ENCODE results near the gene IL25.

GRCh38 chr14:23358553-23359166 lies 13.9 kb upstream of the IL25 start:
- TF ChIP-seq, protein P1, sequence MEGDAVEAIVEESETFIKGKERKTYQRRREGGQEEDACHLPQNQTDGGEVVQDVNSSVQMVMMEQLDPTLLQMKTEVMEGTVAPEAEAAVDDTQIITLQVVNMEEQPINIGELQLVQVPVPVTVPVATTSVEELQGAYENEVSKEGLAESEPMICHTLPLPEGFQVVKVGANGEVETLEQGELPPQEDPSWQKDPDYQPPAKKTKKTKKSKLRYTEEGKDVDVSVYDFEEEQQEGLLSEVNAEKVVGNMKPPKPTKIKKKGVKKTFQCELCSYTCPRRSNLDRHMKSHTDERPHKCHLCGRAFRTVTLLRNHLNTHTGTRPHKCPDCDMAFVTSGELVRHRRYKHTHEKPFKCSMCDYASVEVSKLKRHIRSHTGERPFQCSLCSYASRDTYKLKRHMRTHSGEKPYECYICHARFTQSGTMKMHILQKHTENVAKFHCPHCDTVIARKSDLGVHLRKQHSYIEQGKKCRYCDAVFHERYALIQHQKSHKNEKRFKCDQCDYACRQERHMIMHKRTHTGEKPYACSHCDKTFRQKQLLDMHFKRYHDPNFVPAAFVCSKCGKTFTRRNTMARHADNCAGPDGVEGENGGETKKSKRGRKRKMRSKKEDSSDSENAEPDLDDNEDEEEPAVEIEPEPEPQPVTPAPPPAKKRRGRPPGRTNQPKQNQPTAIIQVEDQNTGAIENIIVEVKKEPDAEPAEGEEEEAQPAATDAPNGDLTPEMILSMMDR (IDR thresholded peaks at IDR 0.05), result no peak
- TF ChIP-seq EP300 (IDR thresholded peaks at IDR 0.05) (no peak), POLR2A (IDR thresholded peaks at IDR 0.05) (no peak)

Data from ovary (tissue), 3 donors.